Naive thymus-derived CD8-positive, alpha-beta T cell (primary cell): ENCODE results near the gene PANK2. TPM values are rescaled to one million over a fixed set of nuclear protein-coding genes. Genes with fewer than 3 reads are reported as not detected.
"Not testable (repeated sequence)": the region's sequence is repeated elsewhere in the genome, so short reads cannot be mapped to it uniquely, and the experiment has no call there.

Experiments used
- ATAC-seq, 2 donors: fragments of 150-1000 bp; cut with Tn5 transposase in 1 of 2; sonication (Bioruptor Pico), chemical (Tn5 transposase) in 1 of 2; 1 replicate in 1 of 2; 2 replicates in 1 of 2; pipeline ENCODE4 v1.10.0; 2021; ENCODE audit warnings: mild to moderate bottlenecking in 2 of 2, moderate library complexity in 2 of 2
- POLR2A ChIA-PET: fragments of 350-600 bp; sonication (Branson Sonifier 250); formaldehyde crosslinking; loops from one replicate; lab custom pipeline; 2021; ENCODE audit warnings: antibody characterized with exemption; lab: Charles Lee
- DNase-seq, 10 donors: peaks; one replicate each; pipeline versions ENCODE4 v3.0.0 to v3.0.0-alpha.2; 2020 to 2022
- H3K27ac Mint-ChIP-seq, 10 donors: one replicate each; pipeline ENCODE4 v1.8.0; 2020 to 2022; ENCODE audit warnings: mild to moderate bottlenecking in 10 of 10, mixed read lengths in 10 of 10, moderate library complexity in 4 of 10, inconsistent platforms in 1 of 10
- H3K27me3 Mint-ChIP-seq, 5 donors: one replicate each; pipeline ENCODE4 v1.8.0; 2021 to 2022; ENCODE audit warnings: mixed read lengths in 5 of 5
- H3K36me3 Mint-ChIP-seq, 3 donors: one replicate each; pipeline ENCODE4 v1.8.0; 2020 to 2022; ENCODE audit warnings: mixed read lengths in 3 of 3, mild to moderate bottlenecking in 2 of 3, inconsistent platforms in 1 of 3
- H3K4me1 Mint-ChIP-seq, 4 donors: one replicate each; pipeline ENCODE4 v1.8.0; 2021 to 2022; ENCODE audit warnings: mixed read lengths in 4 of 4
- H3K4me3 Mint-ChIP-seq, 10 donors: one replicate each; pipeline ENCODE4 v1.8.0; 2020 to 2022; ENCODE audit warnings: mild to moderate bottlenecking in 10 of 10, mixed read lengths in 10 of 10, moderate library complexity in 6 of 10, inconsistent platforms in 1 of 10
- H3K9me3 Mint-ChIP-seq, 9 donors: one replicate each; pipeline ENCODE4 v1.8.0; 2020 to 2022; ENCODE audit warnings: mixed read lengths in 9 of 9, mild to moderate bottlenecking in 3 of 9, inconsistent platforms in 1 of 9, moderate library complexity in 1 of 9
- polyA plus RNA-seq, 3 donors: library from polyadenylated mRNA; unstranded; fragments of 300-500 nt; fragmentation: Illumina TruSeq; gene quantifications; one replicate each; pipeline ENCODE4 v1.2.3, GENCODE V29; 2021
- total RNA-seq, 8 experiments: library from RNA in 2 of 8; stranded (reverse) in 2 of 8; gene quantifications; one replicate each; pipeline ENCODE4 v1.2.3 and lab custom pipeline; 2021 to 2026

Gene PANK2
- total and polyA plus RNA-seq, 5 experiments from 2014 or later = 32.9 to 72.5 (median 36.8) TPM

- peaks cover 0 to 29% (median 6%) of the 10 kb centered on the region in 3 donors for H3K36me3 Mint-ChIP-seq
- H3K4me3 Mint-ChIP-seq = no peak overlapping the region
- POLR2A ChIA-PET = no interaction called here
- H3K27me3 Mint-ChIP-seq = no peaks in the 10 kb centered on the region
- no peaks in the 10 kb centered on the region for H3K9me3 Mint-ChIP-seq
- ATAC-seq = no peak
- no peak for DNase-seq
- peak overlapping the region in 4 of 10 donors; percentile 59 to 75 (median 66) for H3K27ac Mint-ChIP-seq
- peaks cover 11 to 32% (median 22%) of the 10 kb centered on the region in 4 donors for H3K4me1 Mint-ChIP-seq
Measured at GRCh38 chr20:3873507-3873906, 15.7 kb upstream of the PANK2 start.

DNA sequence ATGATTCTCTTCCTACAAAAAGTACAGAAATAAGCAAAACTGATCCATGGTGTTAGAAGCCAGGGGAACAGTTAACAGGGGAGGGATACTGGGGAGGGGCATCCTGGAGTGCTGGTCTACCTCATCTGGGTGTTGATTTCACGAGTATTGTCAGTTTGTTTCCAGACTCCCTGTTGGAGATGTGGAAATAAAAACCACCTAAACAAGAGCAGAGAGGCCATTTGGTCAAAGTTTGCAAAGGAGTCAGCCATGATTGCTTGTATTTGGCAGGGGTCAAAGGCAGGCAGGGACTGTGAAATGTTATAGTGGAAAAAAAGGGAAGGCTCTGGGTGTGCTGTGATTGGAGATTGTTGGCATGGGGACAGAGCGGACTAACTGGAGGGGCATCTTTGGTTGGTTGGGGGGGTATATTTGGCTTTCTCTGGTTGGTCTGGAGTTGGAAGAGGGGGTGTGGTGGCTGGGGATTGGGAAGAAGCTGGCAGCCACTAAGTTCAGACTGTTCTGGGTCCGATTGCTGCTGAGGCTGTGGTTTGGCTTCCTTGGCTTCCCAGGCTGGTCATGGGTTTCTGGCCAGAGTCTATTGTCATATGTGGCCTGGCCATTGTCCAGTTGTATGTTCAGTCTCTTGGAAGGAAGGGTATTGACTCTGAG is 14.9 kb upstream of the PANK2 start:
- Mint-ChIP-seq H3K27me3 (no peaks in the 10 kb centered on the region), H3K36me3 (peaks cover 0 to 29% (median 6%) of the 10 kb centered on the region in 3 donors), H3K4me3 (peak overlapping the region in 1 of 10 donors; percentile 5), H3K27ac (peak overlapping the region in 4 of 10 donors; percentile 31 to 77 (median 58)), H3K4me1 (peaks cover 11 to 32% (median 23%) of the 10 kb centered on the region in 4 donors), H3K9me3 (no peaks in the 10 kb centered on the region)
- DNase-seq (no peak), ATAC-seq (no peak)
- POLR2A ChIA-PET = no interaction called here

DNA sequence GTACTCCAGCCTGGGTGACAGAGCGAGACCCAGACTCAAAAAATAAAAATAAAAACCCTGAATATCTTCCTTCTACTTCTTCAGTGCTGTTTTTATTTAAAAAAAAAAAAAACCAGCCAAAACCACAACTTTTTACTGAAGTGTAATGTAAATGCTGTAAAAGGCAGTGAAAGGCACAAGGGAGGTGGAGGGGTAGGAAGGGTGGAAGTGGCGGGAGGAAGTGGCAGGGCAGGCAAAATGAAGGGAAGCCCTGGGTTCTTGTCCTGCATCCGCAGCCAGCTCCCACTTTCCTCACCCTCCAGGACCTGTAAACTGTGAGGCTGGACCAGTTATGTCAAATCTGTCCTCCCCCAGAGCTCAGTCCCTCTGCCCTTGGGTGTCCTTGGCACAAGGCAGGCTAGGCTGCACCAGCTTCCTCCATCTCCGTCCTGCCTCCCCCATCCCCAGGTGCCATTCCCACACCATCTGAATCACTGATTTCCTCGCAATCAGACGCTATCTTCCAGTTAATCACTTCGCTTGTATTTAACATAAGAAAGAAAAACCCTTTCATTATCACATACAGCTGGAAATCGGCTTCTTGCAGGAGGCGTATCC is 13.7 kb upstream of the PANK2 start:
- H3K36me3 Mint-ChIP-seq = peaks cover 0 to 29% (median 6%) of the 10 kb centered on the region in 3 donors
- H3K4me1 Mint-ChIP-seq = peaks cover 11 to 32% (median 23%) of the 10 kb centered on the region in 4 donors
- no peaks in the 10 kb centered on the region for H3K9me3 Mint-ChIP-seq
- H3K27ac Mint-ChIP-seq = peak overlapping the region in 4 of 10 donors; percentile 36 to 77 (median 64)
- no peak for DNase-seq
- POLR2A ChIA-PET = interaction anchor here (0.7 to 1.7 kb wide), 4 partner anchors 22 to 210 kb away, joined by 3 to 5 read pairs (median 4); partner anchors contain the start of gene AP5S1
- H3K27me3 Mint-ChIP-seq = no peaks in the 10 kb centered on the region
- no peak overlapping the region for H3K4me3 Mint-ChIP-seq
- no peak for ATAC-seq

DNA sequence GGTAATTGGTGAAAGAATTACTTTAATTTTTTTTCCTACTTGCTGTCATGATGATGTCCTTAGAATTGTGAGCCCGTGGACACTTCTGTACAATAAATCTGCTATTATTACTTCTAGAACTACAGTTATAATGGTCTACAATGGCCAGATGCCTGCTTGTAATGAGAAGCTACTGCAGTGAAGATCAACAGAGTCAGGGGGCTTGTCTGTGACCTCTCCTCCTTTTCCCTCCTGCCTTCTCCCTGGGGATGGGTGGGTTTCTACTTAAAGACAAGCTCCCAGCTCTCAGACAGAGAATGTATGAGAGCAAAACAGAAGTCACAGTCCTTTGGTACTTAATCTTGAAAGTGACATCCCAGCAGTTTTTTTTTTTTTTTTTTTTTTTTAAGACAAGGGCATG is 13.2 kb upstream of the PANK2 start:
- DNase-seq (no peak), ATAC-seq (no peak)
- peak overlapping the region in 5 of 10 donors; percentile 29 to 77 (median 36) for H3K27ac Mint-ChIP-seq
- H3K9me3 Mint-ChIP-seq = no peaks in the 10 kb centered on the region
- H3K27me3 Mint-ChIP-seq = no peaks in the 10 kb centered on the region
- POLR2A ChIA-PET = interaction anchor here (0.6 to 1.7 kb wide), 3 partner anchors 23 to 209 kb away, joined by 4 to 5 read pairs (median 5); partner anchors contain the start of gene AP5S1
- H3K4me3 Mint-ChIP-seq = no peak overlapping the region
- H3K4me1 Mint-ChIP-seq = peaks cover 11 to 32% (median 23%) of the 10 kb centered on the region in 4 donors
- peaks cover 0 to 24% (median 6%) of the 10 kb centered on the region in 3 donors for H3K36me3 Mint-ChIP-seq

DNA sequence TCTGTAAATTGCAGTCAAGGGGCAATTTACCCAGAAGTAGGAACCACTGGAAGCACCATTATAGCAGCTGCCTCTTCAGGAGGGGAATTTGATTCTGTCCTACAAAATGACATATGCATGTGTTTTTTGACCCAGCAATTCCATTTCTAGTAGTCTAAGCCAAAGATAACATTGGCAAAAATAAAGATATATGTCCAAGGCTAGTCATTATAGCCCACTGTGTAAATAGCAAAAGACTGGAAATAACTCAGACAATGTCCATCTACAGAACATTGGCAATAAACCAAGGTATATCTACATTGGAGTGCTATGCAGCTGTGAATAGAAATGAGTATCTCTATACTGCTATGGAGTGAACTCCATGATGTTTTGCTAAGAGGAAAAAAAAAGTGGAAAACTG is 12.5 kb upstream of the PANK2 start:
- Mint-ChIP-seq H3K36me3 (peaks cover 0 to 21% (median 6%) of the 10 kb centered on the region in 3 donors), H3K4me3 (no peak overlapping the region), H3K4me1 (peaks cover 11 to 32% (median 23%) of the 10 kb centered on the region in 4 donors), H3K27ac (peak overlapping the region in 4 of 10 donors; percentile 10 to 77 (median 32)), H3K27me3 (no peaks in the 10 kb centered on the region), H3K9me3 (no peaks in the 10 kb centered on the region)
- no peak for ATAC-seq
- POLR2A ChIA-PET = interaction anchor here (0.6 to 1.7 kb wide), 4 partner anchors 12 to 208 kb away, joined by 3 to 6 read pairs (median 4); partner anchors contain the start of gene AP5S1
- DNase-seq = no peak

GRCh38 chr20:3878921-3879274 is 10.3 kb upstream of the PANK2 start:
- not testable (repeated sequence) for DNase-seq, ATAC-seq, H3K27ac Mint-ChIP-seq, H3K36me3 Mint-ChIP-seq, H3K9me3 Mint-ChIP-seq, H3K4me3 Mint-ChIP-seq, H3K27me3 Mint-ChIP-seq
- POLR2A ChIA-PET = interaction anchor here (0.6 to 1.7 kb wide), 4 partner anchors 9 to 1287 kb away, joined by 3 to 6 read pairs (median 5); partner anchors contain the start of gene RNF24
- H3K4me1 Mint-ChIP-seq = peaks cover 11 to 22% (median 16%) of the 10 kb centered on the region in 4 donors

- H3K4me1 Mint-ChIP-seq = peaks cover 11 to 30% (median 24%) of the 10 kb centered on the region in 4 donors
- no peak for ATAC-seq
- H3K27ac Mint-ChIP-seq = peak overlapping the region in 1 of 10 donors; percentile 24
- H3K36me3 Mint-ChIP-seq = peaks cover 0 to 1% (median 0%) of the 10 kb centered on the region in 3 donors
- no peaks in the 10 kb centered on the region for H3K27me3 Mint-ChIP-seq
- H3K9me3 Mint-ChIP-seq = no peaks in the 10 kb centered on the region
- H3K4me3 Mint-ChIP-seq = no peak overlapping the region
- DNase-seq = no peak
- POLR2A ChIA-PET = interaction anchor here (0.6 to 1.0 kb wide), 7 partner anchors 28 to 713 kb away, joined by 3 to 5 read pairs (median 4); partner anchors contain the start of gene ADISSP
Measured at GRCh38 chr20:3885715-3886114, 3.5 kb upstream of the PANK2 start.

DNA sequence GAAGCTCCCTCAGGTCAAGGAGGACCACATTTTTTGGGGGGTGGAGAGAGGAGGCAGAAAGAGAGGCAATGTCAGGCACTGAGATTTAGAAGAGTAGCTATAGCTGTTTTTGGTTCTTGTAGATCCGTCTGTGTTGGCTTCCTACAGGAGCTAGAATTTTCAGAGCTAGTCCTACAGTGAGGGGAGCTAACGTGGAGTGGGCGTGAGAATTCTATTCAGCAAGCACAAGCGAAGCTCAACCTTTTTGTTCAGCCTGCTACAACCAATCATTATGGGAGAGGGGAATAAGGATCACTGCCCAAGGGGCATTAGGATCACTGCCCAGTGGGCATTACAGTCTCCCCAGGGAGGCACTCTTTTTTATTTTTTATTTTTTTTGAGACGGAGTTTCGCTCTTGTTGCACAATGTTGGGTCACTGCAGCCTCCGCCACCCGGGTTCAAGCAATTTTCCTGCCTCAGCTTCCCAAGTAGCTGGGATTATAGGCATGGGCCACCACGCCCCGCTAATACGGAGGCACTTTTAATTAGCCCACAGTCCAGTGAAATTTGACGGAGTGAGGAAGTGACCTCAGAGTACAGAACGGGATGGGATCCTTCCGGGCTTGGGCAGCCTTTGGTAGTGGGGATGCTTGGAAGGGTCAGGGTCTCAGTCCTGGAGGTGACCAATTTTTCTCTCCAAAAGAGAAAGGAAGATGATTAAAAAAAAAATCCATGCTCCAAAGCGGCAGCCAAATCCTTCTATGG is 1.1 kb upstream of the PANK2 start:
- Mint-ChIP-seq H3K36me3 (peaks cover 0 to 10% (median 0%) of the 10 kb centered on the region in 3 donors), H3K27ac (peak overlapping the region; percentile 92 to 98 (median 95)), H3K4me3 (peak overlapping the region; percentile 90 to 100 (median 94)), H3K27me3 (no peaks in the 10 kb centered on the region), H3K4me1 (peaks cover 25 to 53% (median 48%) of the 10 kb centered on the region in 4 donors), H3K9me3 (no peaks in the 10 kb centered on the region)
- POLR2A ChIA-PET = interaction anchor here (0.5 to 1.6 kb wide), 6 partner anchors 9 to 197 kb away, joined by 3 to 6 read pairs (median 4); no protein-coding TSS in a partner anchor
- DNase-seq (peak in 1 of 10 donors; percentile 8), ATAC-seq (no peak)

DNA sequence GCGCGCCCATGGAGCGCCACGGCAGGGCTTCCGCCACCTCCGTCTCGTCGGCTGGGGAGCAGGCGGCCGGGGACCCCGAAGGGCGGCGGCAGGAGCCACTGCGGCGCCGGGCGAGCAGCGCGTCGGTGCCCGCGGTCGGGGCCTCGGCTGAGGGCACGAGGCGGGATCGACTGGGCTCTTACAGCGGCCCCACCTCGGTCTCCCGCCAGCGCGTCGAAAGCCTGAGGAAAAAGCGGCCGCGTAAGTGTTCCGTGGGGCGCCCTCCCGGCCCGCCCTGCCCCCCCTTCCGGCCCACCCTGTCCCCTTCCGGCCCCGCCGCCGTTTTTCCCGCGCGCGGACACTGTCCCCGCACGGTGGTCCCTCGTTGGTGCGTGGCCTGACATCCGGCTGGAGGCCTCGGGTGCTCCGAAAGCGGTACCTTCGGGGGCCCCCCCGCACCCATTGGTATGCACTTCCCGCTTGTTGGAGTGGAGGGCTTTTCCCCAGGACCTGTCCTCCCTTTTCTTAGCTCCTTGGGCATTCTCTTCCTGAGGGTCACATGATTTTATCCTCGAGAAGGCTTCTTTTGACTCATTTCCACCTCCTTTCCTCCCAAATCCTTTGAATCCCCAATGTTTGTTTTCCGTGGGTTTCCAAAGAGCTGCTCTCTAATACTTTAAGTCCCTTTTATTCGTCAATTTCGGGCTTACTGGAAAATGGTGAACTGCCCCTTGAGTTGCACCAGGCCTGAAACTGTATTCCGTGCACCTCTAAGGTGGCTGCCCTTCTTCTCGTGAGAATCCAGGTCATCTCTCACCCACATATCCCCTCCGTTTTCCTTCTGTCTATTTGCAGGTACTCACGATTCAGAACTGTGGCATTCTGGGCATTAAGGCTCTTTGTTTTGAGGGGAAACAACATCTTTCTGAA is 556 bp downstream of the PANK2 start:
- H3K36me3 Mint-ChIP-seq = peaks cover 0 to 14% (median 3%) of the 10 kb centered on the region in 3 donors
- peak; percentile 4 to 11 for ATAC-seq
- peak overlapping the region; percentile 93 to 99 (median 97) for H3K27ac Mint-ChIP-seq
- DNase-seq = peak in 9 of 10 donors; percentile 7 to 67 (median 23)
- no peaks in the 10 kb centered on the region for H3K9me3 Mint-ChIP-seq
- POLR2A ChIA-PET = interaction anchor here (0.6 to 1.6 kb wide), 5 partner anchors 8 to 122 kb away, joined by 3 to 5 read pairs (median 3); partner anchors contain the start of gene ADISSP
- peaks cover 31 to 64% (median 60%) of the 10 kb centered on the region in 4 donors for H3K4me1 Mint-ChIP-seq
- no peaks in the 10 kb centered on the region for H3K27me3 Mint-ChIP-seq
- peak overlapping the region; percentile 93 to 100 (median 98) for H3K4me3 Mint-ChIP-seq

DNA sequence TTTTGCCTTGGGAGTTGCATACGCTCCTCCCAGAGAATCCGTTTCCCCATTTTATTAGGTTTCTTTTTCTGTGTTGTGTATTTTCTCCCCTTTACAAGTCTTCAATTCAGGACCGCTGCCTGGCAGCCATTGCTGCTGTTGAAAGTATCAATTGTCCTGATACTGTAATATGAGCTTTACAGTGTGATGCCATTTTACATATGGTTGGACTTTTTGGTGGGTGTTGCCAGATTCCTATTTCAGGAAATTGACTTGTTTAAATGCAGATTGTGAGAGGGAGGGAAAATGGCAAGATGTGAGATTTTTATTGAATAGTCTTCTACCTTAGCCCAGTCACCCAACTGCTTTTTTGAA is 1.2 kb downstream of the PANK2 start:
- ATAC-seq = no peak
- POLR2A ChIA-PET = interaction anchor here (0.6 to 1.6 kb wide), 5 partner anchors 9 to 123 kb away, joined by 3 to 5 read pairs (median 3); partner anchors contain the start of gene ADISSP
- Mint-ChIP-seq H3K4me1 (peaks cover 33 to 67% (median 64%) of the 10 kb centered on the region in 4 donors), H3K36me3 (peaks cover 0 to 17% (median 3%) of the 10 kb centered on the region in 3 donors), H3K27me3 (no peaks in the 10 kb centered on the region), H3K27ac (peak overlapping the region; percentile 93 to 99 (median 97)), H3K9me3 (no peaks in the 10 kb centered on the region), H3K4me3 (peak overlapping the region; percentile 93 to 100 (median 98))
- DNase-seq = peak in 2 of 10 donors; percentile 14 to 20
